K562 (cell line): ENCODE results near the gene ZNF189. TPM values are rescaled to one million over a fixed set of nuclear protein-coding genes. Genes with fewer than 3 reads are reported as not detected.

Source experiments
- BRD4 ChIP-seq: fragments of 200-600 bp; sonication (generic); IDR thresholded peaks from 2 replicates; pipeline ENCODE4 v1.6.1; 2017; ENCODE audit warnings: inconsistent platforms
- FOXA3 ChIP-seq, 2 experiments: fragments of 450-650 bp in 1 of 2; sonication (generic) in 1 of 2; formaldehyde crosslinking; IDR thresholded peaks in 1 of 2; conservative IDR thresholded peaks in 1 of 2; 2 replicates each; pipeline versions ENCODE4 v1.4.0 to v1.8.0; 2020 to 2022; ENCODE audit warnings: mild to moderate bottlenecking in 2 of 2, missing genetic modification reagents in 1 of 2
- PTTG1 ChIP-seq: fragments of 450-650 bp; IDR thresholded peaks from 2 replicates; pipeline ENCODE4 v1.6.1; 2016; ENCODE audit warnings: low read depth, mild to moderate bottlenecking, missing genetic modification characterization, missing compliant biosample characterization
- RBM14 ChIP-seq: fragments of 200-400 bp; formaldehyde crosslinking; IDR thresholded peaks from 2 replicates; pipeline ENCODE4 v1.6.1; 2018; ENCODE audit warnings: low read depth, mild to moderate bottlenecking, low read length, moderate library complexity, borderline replicate concordance; ENCODE audit not compliant: insufficient read depth
- SIRT6 ChIP-seq: IDR thresholded peaks from one replicate; pipeline ENCODE4 v1.6.1; 2012; ENCODE audit warnings: low read depth, mild to moderate bottlenecking, control low read depth, inconsistent platforms, low read length, moderate library complexity
- TEAD4 ChIP-seq, 2 experiments: sonication (generic) in 1 of 2; formaldehyde crosslinking in 1 of 2; IDR thresholded peaks; 2 replicates each; pipeline versions ENCODE4 v1.6.1 to v1.8.0; 2012 to 2022; ENCODE audit warnings: borderline replicate concordance in 1 of 2, inconsistent platforms in 1 of 2, low read length in 1 of 2, mild to moderate bottlenecking in 1 of 2, missing genetic modification reagents in 1 of 2
- YBX1 ChIP-seq: fragments of 450-650 bp; IDR thresholded peaks from 2 replicates; pipeline ENCODE4 v1.7.1; 2016; ENCODE audit warnings: mild to moderate bottlenecking
- ZNF12 ChIP-seq: sonication (generic); formaldehyde crosslinking; IDR thresholded peaks from 2 replicates; pipeline ENCODE4 v1.4.0; 2020; ENCODE audit warnings: mild to moderate bottlenecking, missing genetic modification reagents
- ZNF174 ChIP-seq: fragments of 250-450 bp; sonication (Bioruptor Pico); IDR thresholded peaks from 2 replicates; pipeline ENCODE4 v1.4.0; 2020; ENCODE audit warnings: mild to moderate bottlenecking
- ZNF239 ChIP-seq: fragments of 250-450 bp; sonication (Bioruptor Pico); IDR thresholded peaks from 2 replicates; pipeline ENCODE4 v1.4.0; 2020; ENCODE audit warnings: mild to moderate bottlenecking
- ZNF316 ChIP-seq: fragments of 450-650 bp; IDR thresholded peaks from 2 replicates; pipeline ENCODE4 v1.6.1; 2016
- ZNF780A ChIP-seq: fragments of 250-450 bp; sonication (Bioruptor Pico); IDR thresholded peaks from 2 replicates; pipeline ENCODE4 v1.5.0; 2021; ENCODE audit warnings: mild to moderate bottlenecking
- polyA plus RNA-seq, 8 experiments: library from polyadenylated mRNA; depleted of rRNA in 4 of 8; stranded (reverse) in 5 of 8; unstranded in 3 of 8; fragments of >200 nt; fragmentation: Nextera tagmentation in 2 of 8; fragmentation: Illumina TruSeq in 1 of 8; extraction: Ambion mirVana in 2 of 8; extraction: Trizol in 1 of 8; gene quantifications; 2 replicates each; pipeline versions ENCODE4 v1.2.1 to v1.2.3, GENCODE V29; 2011 to 2014; ENCODE audit warnings: inconsistent platforms in 1 of 8, missing spikeins in 1 of 8
- total RNA-seq, 7 experiments: library from RNA; depleted of rRNA in 6 of 7; stranded (reverse); fragments of >200 nt in 6 of 7; fragmentation: Illumina TruSeq in 2 of 7; extraction: Trizol in 2 of 7; gene quantifications; 2 replicates each; pipeline versions ENCODE4 v1.2.1 to v1.2.3, GENCODE V29; 2011 to 2021; ENCODE audit warnings: low replicate concordance in 1 of 7
- TF ChIP-seq, protein P1 (sequence below): fragments of 450-650 bp; IDR thresholded peaks from 2 replicates; pipeline ENCODE4 v1.6.1; 2017; ENCODE audit warnings: antibody characterized with exemption, mild to moderate bottlenecking
- TF ChIP-seq, protein P2 (sequence below): fragments of 450-650 bp; IDR thresholded peaks from 2 replicates; pipeline ENCODE4 v1.6.1; 2016; ENCODE audit warnings: low read depth, mild to moderate bottlenecking, moderate library complexity
- TF ChIP-seq, protein P3 (sequence below): IDR thresholded peaks from 2 replicates; pipeline ENCODE4 v1.6.1; 2012; ENCODE audit warnings: low read depth, low read length, improper control_type of control experiment, borderline replicate concordance
- TF ChIP-seq, protein P4 (sequence below): fragments of 250-450 bp; sonication (Bioruptor Pico); IDR thresholded peaks from 2 replicates; pipeline ENCODE4 v1.6.1; 2021; ENCODE audit warnings: mild to moderate bottlenecking
- TF ChIP-seq, protein P5 (sequence below): fragments of 150-350 bp; IDR thresholded peaks from 2 replicates; pipeline ENCODE4 v1.6.1; 2014; ENCODE audit warnings: low read depth, mild to moderate bottlenecking, low read length, borderline replicate concordance

ZNF189 gene
- total and polyA plus RNA-seq, 9 of the 15 experiments (the other 6 are each of a cell fraction or from before 2014, with no cell fraction given) = 2.4 to 15.3 (median 6.4) TPM

DNA sequence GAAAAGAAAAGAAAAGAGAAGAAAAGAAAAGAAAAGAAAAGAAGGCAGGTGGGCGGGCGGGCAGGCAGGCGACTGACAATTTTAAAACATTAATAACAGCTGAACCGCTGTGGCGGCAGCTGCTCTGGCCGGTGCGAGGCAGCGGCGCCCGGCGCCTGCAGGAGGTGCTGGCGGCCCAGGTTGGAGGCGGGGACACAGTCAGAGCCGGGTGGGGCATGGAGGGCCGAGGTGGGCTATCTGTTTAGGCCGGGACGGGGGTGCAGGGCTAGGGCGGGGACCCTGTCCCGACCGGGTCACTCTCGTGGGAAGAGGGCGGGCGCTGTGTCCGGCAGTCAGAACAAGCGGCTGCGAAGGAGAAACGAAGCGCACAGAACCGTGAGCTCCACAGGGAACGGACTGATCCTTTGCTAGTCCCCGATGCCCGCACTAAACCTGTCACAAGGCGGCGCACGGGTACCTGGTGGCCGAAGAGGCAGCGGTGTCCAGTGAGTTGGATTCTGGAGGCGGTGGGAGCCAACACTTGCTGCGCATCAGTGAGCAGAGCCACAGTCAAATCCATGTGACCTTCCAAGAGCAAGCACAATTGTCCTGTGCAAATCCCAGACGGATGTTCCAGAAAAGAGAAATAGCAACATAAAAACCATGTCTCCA, 50.5 kb downstream of the ZNF189 start (continued):
- TF ChIP-seq SIRT6 (no peak), TEAD4 (IDR thresholded peaks at IDR 0.05; ENCODE audit: low read length) (no peak), TEAD4 (CRISPR knock-in tag; IDR thresholded peaks at IDR 0.05; ENCODE audit: borderline replicate concordance) (no peak), PTTG1 (tag) (no peak), YBX1 (no peak), ZNF239 (no peak), ZNF12 (no peak), RBM14 (no peak), BRD4 (no peak), ZNF780A (no peak), FOXA3 (CRISPR knock-in tag; conservative IDR thresholded peaks at IDR 0.05 in 1 of 2, IDR thresholded peaks at IDR 0.05 in 1 of 2) (no peak), ZNF316 (no peak), ZNF174 (CRISPR knock-in tag) (no peak)
- TF ChIP-seq, protein P1, sequence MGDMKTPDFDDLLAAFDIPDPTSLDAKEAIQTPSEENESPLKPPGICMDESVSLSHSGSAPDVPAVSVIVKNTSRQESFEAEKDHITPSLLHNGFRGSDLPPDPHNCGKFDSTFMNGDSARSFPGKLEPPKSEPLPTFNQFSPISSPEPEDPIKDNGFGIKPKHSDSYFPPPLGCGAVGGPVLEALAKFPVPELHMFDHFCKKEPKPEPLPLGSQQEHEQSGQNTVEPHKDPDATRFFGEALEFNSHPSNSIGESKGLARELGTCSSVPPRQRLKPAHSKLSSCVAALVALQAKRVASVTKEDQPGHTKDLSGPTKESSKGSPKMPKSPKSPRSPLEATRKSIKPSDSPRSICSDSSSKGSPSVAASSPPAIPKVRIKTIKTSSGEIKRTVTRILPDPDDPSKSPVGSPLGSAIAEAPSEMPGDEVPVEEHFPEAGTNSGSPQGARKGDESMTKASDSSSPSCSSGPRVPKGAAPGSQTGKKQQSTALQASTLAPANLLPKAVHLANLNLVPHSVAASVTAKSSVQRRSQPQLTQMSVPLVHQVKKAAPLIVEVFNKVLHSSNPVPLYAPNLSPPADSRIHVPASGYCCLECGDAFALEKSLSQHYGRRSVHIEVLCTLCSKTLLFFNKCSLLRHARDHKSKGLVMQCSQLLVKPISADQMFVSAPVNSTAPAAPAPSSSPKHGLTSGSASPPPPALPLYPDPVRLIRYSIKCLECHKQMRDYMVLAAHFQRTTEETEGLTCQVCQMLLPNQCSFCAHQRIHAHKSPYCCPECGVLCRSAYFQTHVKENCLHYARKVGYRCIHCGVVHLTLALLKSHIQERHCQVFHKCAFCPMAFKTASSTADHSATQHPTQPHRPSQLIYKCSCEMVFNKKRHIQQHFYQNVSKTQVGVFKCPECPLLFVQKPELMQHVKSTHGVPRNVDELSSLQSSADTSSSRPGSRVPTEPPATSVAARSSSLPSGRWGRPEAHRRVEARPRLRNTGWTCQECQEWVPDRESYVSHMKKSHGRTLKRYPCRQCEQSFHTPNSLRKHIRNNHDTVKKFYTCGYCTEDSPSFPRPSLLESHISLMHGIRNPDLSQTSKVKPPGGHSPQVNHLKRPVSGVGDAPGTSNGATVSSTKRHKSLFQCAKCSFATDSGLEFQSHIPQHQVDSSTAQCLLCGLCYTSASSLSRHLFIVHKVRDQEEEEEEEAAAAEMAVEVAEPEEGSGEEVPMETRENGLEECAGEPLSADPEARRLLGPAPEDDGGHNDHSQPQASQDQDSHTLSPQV = no peak
- TF ChIP-seq, protein P2, sequence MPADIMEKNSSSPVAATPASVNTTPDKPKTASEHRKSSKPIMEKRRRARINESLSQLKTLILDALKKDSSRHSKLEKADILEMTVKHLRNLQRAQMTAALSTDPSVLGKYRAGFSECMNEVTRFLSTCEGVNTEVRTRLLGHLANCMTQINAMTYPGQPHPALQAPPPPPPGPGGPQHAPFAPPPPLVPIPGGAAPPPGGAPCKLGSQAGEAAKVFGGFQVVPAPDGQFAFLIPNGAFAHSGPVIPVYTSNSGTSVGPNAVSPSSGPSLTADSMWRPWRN = no peak
- TF ChIP-seq, protein P3, sequence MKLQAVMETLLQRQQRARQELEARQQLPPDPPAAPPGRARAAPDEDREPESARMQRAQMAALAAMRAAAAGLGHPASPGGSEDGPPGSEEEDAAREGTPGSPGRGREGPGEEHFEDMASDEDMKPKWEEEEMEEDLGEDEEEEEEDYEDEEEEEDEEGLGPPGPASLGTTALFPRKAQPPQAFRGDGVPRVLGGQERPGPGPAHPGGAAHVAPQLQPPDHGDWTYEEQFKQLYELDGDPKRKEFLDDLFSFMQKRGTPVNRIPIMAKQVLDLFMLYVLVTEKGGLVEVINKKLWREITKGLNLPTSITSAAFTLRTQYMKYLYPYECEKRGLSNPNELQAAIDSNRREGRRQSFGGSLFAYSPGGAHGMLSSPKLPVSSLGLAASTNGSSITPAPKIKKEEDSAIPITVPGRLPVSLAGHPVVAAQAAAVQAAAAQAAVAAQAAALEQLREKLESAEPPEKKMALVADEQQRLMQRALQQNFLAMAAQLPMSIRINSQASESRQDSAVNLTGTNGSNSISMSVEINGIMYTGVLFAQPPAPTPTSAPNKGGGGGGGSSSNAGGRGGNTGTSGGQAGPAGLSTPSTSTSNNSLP = no peak
- TF ChIP-seq, protein P4, sequence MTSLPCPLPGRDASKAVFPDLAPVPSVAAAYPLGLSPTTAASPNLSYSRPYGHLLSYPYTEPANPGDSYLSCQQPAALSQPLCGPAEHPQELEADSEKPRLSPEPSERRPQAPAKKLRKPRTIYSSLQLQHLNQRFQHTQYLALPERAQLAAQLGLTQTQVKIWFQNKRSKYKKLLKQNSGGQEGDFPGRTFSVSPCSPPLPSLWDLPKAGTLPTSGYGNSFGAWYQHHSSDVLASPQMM (CRISPR knock-in tag) = no peak
- TF ChIP-seq, protein P5, sequence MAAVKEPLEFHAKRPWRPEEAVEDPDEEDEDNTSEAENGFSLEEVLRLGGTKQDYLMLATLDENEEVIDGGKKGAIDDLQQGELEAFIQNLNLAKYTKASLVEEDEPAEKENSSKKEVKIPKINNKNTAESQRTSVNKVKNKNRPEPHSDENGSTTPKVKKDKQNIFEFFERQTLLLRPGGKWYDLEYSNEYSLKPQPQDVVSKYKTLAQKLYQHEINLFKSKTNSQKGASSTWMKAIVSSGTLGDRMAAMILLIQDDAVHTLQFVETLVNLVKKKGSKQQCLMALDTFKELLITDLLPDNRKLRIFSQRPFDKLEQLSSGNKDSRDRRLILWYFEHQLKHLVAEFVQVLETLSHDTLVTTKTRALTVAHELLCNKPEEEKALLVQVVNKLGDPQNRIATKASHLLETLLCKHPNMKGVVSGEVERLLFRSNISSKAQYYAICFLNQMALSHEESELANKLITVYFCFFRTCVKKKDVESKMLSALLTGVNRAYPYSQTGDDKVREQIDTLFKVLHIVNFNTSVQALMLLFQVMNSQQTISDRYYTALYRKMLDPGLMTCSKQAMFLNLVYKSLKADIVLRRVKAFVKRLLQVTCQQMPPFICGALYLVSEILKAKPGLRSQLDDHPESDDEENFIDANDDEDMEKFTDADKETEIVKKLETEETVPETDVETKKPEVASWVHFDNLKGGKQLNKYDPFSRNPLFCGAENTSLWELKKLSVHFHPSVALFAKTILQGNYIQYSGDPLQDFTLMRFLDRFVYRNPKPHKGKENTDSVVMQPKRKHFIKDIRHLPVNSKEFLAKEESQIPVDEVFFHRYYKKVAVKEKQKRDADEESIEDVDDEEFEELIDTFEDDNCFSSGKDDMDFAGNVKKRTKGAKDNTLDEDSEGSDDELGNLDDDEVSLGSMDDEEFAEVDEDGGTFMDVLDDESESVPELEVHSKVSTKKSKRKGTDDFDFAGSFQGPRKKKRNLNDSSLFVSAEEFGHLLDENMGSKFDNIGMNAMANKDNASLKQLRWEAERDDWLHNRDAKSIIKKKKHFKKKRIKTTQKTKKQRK = no peak
